HG02588 (cell line): ENCODE measurements around the gene REM2.

Source experiments
- ATAC-seq: cut with Tn5 transposase; IDR thresholded peaks from one replicate; pipeline ENCODE4 v1.9.1; 2021; ENCODE audit warnings: mild to moderate bottlenecking, moderate library complexity; ENCODE audit not compliant: unreplicated experiment

Gene REM2

GRCh38 chr14:22872033-22872832 lies 10.8 kb upstream of the REM2 start:
- peak; percentile 21 for ATAC-seq

- no peak for ATAC-seq
These were observed 10.0 kb upstream of the REM2 start for GRCh38 chr14:22872833-22873520.

GRCh38 chr14:22875003-22875747 lies 7.8 kb upstream of the REM2 start:
- ATAC-seq, result no peak

- no peak for ATAC-seq
These were observed 7.2 kb upstream of the REM2 start for GRCh38 chr14:22875748-22876319.

GRCh38 chr14:22877000-22877501 lies 6.0 kb upstream of the REM2 start:
- no peak for ATAC-seq

GRCh38 chr14:22878271-22879246 lies 4.5 kb upstream of the REM2 start:
- ATAC-seq, result no peak

- no peak for ATAC-seq
These were observed 958 bp upstream of the REM2 start for GRCh38 chr14:22882064-22882463.

- ATAC-seq, result no peak
These were observed 371 bp upstream of the REM2 start for GRCh38 chr14:22882529-22883172.

- no peak for ATAC-seq
These were observed 1.2 kb downstream of the REM2 start for GRCh38 chr14:22884076-22884737.

- ATAC-seq, result no peak
These were observed 1.9 kb downstream of the REM2 start for GRCh38 chr14:22884738-22885523.

- no peak for ATAC-seq
These were observed 3.0 kb downstream of the REM2 start for GRCh38 chr14:22885975-22886374.

- ATAC-seq, result peak; percentile 54
These were observed 3.7 kb downstream of the REM2 start for GRCh38 chr14:22886500-22887259.

GRCh38 chr14:22887260-22887989 lies 4.4 kb downstream of the REM2 start:
- peak; percentile 38 for ATAC-seq

GRCh38 chr14:22887990-22888378 lies 5.0 kb downstream of the REM2 start:
- peak; percentile 40 for ATAC-seq

GRCh38 chr14:22888662-22889061 lies 5.6 kb downstream of the REM2 start:
- no peak for ATAC-seq

GRCh38 chr14:22890416-22890815 lies 7.4 kb downstream of the REM2 start:
- no peak for ATAC-seq

GRCh38 chr14:22892488-22892887 lies 9.5 kb downstream of the REM2 start:
- ATAC-seq, result no peak
